HL-60 (cell line): ENCODE results near the gene RGMA.

ENCODE experiments used
- POLR2AphosphoS5 ChIP-seq: IDR thresholded peaks from 2 replicates; pipeline ENCODE4 v1.6.1; 2012; ENCODE audit warnings: low read depth
- REST ChIP-seq: IDR thresholded peaks from 2 replicates; pipeline ENCODE4 v1.6.1; 2012; ENCODE audit warnings: low read depth; ENCODE audit not compliant: insufficient replicate concordance
- TF ChIP-seq, protein P1 (sequence below): IDR thresholded peaks from one replicate; pipeline ENCODE4 v1.5.1; 2011; ENCODE audit warnings: low read length, control low read depth, inconsistent platforms; ENCODE audit not compliant: insufficient read depth

DNA sequence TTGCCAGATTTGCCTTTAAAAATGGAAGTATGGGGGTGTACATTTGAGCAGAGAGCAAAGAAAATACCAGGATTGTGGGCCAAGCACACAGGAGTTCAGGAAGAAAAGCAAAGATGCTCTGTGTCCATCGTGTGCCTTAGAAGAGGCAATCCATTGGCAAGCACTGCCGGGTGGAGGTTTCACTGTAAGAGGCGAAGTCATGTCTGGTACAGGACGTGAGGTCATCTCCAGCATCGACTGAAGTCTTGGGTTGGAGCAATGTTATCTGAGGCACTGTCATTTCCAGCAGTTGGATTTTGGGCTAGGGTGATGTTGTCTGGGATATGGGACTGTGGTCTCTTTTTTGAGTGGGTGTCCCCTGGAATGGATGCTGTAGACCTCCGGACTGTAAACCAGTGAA, 4.8 kb upstream of the RGMA start:
- TF ChIP-seq, protein P1, sequence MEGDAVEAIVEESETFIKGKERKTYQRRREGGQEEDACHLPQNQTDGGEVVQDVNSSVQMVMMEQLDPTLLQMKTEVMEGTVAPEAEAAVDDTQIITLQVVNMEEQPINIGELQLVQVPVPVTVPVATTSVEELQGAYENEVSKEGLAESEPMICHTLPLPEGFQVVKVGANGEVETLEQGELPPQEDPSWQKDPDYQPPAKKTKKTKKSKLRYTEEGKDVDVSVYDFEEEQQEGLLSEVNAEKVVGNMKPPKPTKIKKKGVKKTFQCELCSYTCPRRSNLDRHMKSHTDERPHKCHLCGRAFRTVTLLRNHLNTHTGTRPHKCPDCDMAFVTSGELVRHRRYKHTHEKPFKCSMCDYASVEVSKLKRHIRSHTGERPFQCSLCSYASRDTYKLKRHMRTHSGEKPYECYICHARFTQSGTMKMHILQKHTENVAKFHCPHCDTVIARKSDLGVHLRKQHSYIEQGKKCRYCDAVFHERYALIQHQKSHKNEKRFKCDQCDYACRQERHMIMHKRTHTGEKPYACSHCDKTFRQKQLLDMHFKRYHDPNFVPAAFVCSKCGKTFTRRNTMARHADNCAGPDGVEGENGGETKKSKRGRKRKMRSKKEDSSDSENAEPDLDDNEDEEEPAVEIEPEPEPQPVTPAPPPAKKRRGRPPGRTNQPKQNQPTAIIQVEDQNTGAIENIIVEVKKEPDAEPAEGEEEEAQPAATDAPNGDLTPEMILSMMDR = no peak
- TF ChIP-seq REST (no peak), POLR2AphosphoS5 (no peak)
